Psoas muscle (tissue), 8 donors: ENCODE results near the gene HPCAL1. TPM values are rescaled to one million over a fixed set of nuclear protein-coding genes. Genes with fewer than 3 reads are reported as not detected.

ENCODE experiments used
- ATAC-seq, 4 donors: fragments of 200-7000 bp; cut with Tn5 transposase; one replicate each; pipeline ENCODE4 v1.9.1; 2020; ENCODE audit warnings: moderate library complexity in 3 of 4, mild to moderate bottlenecking in 2 of 4
- DNase-seq, 2 donors: peaks; one replicate each; pipeline ENCODE4 v3.0.0-alpha.2; 2020
- H3K27ac ChIP-seq: fragments of 200-600 bp; one replicate; pipeline ENCODE4 v1.8.0; 2022
- H3K27me3 ChIP-seq, 3 donors: fragments of 200-600 bp in 1 of 3; one replicate each; pipeline versions ENCODE4 v1.6.1 to v1.8.0; 2013 to 2022; ENCODE audit warnings: low read length in 2 of 3, mild to moderate bottlenecking in 2 of 3, moderate library complexity in 1 of 3; ENCODE audit not compliant: insufficient read depth in 3 of 3
- H3K36me3 ChIP-seq, 2 donors: fragments of 200-600 bp in 1 of 2; one replicate each; pipeline versions ENCODE4 v1.6.1 to v1.8.0; 2013 to 2022; ENCODE audit warnings: low read depth in 1 of 2, mild to moderate bottlenecking in 1 of 2, moderate library complexity in 1 of 2; ENCODE audit not compliant: insufficient read depth in 1 of 2
- H3K4me1 ChIP-seq: fragments of 200-600 bp; one replicate; pipeline ENCODE4 v1.8.0; 2022
- H3K4me3 ChIP-seq: fragments of 200-600 bp; one replicate; pipeline ENCODE4 v1.8.0; 2022; ENCODE audit warnings: mild to moderate bottlenecking
- H3K9me3 ChIP-seq: fragments of 200-600 bp; one replicate; pipeline ENCODE4 v1.8.0; 2022
- WGBS, 3 donors: extraction: QIAGEN DNeasy Blood & Tissue Kit; methylation state at CpG; one replicate each; pipeline versions ENCODE4 v1.1.6 to v1.1.7; 2013; 5-methylcytosine and 5-hydroxymethylcytosine counted together
- intact Hi-C, 2 donors: fragments of 100-400 bp; cut with DNase I; formaldehyde crosslinking; loops; one replicate each; pipeline versions ENCODE4 v1.11.0 to v1.14.2; 2022
- polyA plus RNA-seq, 3 donors: library from polyadenylated mRNA; stranded (reverse); fragments of 200-250 nt; gene quantifications; one replicate each; pipeline ENCODE4 v1.2.3, GENCODE V29; 2013
- total RNA-seq, 4 donors: library from RNA; stranded (reverse); fragmentation: NEBNext Ultra II Directional in 2 of 4; extraction: Animal tissue kit (Norgen Biotek cat#: 25700) in 2 of 4; gene quantifications; one replicate each; pipeline versions ENCODE4 v1.2.1 to v1.2.4, GENCODE V29; 2021 to 2023
- TF ChIP-seq, protein P1 (sequence below): fragments of 200-600 bp; IDR thresholded peaks from one replicate; pipeline ENCODE4 v1.8.0; 2022; ENCODE audit warnings: antibody characterized with exemption
- donor health status: healthy with polysubstance abuse.
- donor health status: DM: no; HTN: no; CAD: no; lungs with moderate emphysema.
- donor health status: Bipolar disorder and iron deficiency.
- donor health status: healthy.
- donor health status: DM: yes; HTN: yes; CAD: no.
- donor health status: DM: no; HTN: no; CAD: no.
- donor health status: DM: no; HTN: no; CAD: no.
- donor health status: DM: yes; HTN: yes; CAD: no.

HPCAL1 gene
- total and polyA plus RNA-seq, 7 donors, result 16.1 to 182 (median 33.4) TPM

DNA sequence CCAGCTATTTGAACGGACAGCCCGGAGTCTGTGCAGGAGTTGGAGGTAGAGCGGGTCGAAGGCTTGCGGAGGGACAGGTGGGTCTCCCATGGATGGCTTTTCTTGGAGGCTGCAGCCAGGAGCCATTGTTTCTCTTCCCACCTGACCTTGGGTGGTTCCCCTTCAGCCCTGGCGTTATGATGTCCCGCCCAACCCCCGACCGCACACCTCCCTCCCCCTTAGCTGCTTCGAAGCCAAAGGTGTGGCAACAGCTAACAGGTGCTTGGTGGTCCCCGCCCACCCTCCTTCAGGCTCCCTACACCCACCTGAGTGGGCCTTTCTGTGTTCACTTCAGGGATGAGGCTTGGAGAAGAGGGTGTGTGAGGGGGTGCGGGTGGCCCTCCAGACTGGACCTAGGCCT is 62.7 kb downstream of the HPCAL1 start:
- no peaks in the 10 kb centered on the region for H3K4me1 ChIP-seq

DNA sequence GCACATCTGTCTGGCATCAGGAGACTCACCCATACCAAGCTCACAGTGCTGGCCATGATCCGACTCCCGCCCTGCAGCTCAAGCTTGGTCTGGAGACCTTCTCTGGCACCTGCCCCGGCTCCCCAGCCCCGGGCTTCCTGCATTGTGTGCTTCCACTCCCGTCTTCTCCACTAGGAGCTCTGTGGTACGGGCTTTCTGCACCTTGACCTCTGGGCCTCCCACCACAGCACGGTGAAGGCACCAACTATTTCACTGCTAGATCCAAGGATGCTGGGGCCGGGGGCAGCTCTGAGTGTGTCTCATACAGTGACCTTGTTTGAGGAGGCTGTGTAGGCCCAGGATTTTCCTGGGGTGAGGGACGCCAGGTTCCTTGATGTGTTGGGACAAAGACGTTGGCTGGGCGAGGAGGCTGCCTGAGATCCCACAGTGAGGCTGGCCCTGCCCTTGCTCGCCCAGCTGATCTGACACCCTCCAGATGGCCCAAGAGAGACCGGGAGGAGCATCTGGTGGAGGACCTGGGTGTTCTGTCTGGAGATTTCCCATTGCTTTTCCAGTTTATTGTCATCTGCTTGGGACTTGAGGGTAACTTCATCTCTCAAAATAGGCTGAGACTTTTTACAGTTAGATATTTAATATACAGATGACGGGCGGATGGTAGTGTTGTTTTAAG is 64.0 kb downstream of the HPCAL1 start:
- no peaks in the 10 kb centered on the region for H3K4me1 ChIP-seq
- 81 to 83% (median 83%) methylated on average over 15 of the region's 15 CpGs for WGBS, 3 donors
- no peaks in the 10 kb centered on the region for H3K9me3 ChIP-seq
- no peaks in the 10 kb centered on the region for H3K36me3 ChIP-seq
- DNase-seq (peak in 1 of 2 donors; percentile 33), ATAC-seq (no peak)
- H3K27me3 ChIP-seq, result no peaks in the 10 kb centered on the region
- TF ChIP-seq, protein P1, sequence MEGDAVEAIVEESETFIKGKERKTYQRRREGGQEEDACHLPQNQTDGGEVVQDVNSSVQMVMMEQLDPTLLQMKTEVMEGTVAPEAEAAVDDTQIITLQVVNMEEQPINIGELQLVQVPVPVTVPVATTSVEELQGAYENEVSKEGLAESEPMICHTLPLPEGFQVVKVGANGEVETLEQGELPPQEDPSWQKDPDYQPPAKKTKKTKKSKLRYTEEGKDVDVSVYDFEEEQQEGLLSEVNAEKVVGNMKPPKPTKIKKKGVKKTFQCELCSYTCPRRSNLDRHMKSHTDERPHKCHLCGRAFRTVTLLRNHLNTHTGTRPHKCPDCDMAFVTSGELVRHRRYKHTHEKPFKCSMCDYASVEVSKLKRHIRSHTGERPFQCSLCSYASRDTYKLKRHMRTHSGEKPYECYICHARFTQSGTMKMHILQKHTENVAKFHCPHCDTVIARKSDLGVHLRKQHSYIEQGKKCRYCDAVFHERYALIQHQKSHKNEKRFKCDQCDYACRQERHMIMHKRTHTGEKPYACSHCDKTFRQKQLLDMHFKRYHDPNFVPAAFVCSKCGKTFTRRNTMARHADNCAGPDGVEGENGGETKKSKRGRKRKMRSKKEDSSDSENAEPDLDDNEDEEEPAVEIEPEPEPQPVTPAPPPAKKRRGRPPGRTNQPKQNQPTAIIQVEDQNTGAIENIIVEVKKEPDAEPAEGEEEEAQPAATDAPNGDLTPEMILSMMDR, result no peak
- intact Hi-C loops, result no loop called here
- H3K27ac ChIP-seq, result no peak overlapping the region
- H3K4me3 ChIP-seq, result no peak overlapping the region

More for the DNA sequence above, 62.7 kb downstream of the HPCAL1 start:
- Histone ChIP-seq H3K27ac (no peak overlapping the region), H3K27me3 (no peaks in the 10 kb centered on the region), H3K36me3 (no peaks in the 10 kb centered on the region), H3K9me3 (no peaks in the 10 kb centered on the region), H3K4me3 (no peak overlapping the region)
- ATAC-seq, result no peak
- TF ChIP-seq, protein P1, result no peak
- intact Hi-C loops, result no loop called here
- no peak for DNase-seq
- 92 to 94% (median 93%) methylated on average over 10 to 12 of the region's 12 CpGs for WGBS, 3 donors

DNA sequence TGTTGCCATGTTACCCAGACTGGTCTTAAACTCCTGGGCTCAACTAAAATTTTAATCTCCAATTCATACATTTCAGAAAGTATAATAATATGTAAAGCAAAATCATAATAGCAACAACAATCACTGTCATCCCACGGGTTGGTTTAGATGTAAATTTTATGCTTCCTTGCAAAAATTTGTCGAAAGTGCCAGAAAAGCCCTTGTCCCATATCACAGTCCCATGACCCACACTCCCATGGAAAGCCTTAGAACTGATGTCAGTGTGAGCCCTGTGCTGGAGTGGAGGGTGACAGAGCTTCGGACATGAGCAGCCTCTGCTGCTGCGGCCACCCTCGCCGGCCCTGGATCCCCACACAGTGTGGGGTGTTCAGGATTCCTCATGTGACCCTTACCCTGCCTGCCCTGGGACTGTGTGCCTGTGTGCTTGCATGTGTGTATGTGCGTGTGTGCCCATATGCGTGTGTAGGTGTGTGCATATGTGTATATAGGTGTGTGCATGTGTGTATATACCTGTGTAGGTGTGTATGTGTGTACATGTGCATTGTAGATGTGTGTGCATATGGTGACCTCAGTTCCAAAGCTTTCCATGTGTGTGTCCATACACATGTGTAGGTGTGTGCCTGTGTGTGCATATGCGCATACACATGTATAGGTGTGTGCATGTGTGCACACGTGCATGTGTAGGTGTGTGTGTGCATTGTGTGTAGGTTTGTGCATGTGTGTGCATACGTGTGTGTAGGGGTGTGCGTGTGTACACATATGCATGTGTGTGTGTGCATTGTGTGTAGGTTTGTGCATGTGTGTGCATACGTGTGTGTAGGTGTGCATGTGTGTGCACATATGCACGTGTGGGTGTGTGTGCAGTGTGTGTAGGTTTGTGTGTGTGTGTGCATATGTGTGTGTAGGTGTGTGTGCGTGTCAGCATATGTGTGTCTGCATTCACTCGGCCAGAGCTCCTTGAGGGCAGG is 65.1 kb downstream of the HPCAL1 start:
- 88 to 93% (median 91%) methylated on average over 16 of the region's 16 CpGs for WGBS, 3 donors
- ATAC-seq (no peak), DNase-seq (no peak)
- H3K4me1 ChIP-seq, result no peaks in the 10 kb centered on the region
- H3K4me3 ChIP-seq, result no peak overlapping the region
- no peaks in the 10 kb centered on the region for H3K9me3 ChIP-seq
- intact Hi-C loops, result no loop called here
- no peaks in the 10 kb centered on the region for H3K36me3 ChIP-seq
- TF ChIP-seq, protein P1, result no peak
- H3K27ac ChIP-seq, result no peak overlapping the region
- no peaks in the 10 kb centered on the region for H3K27me3 ChIP-seq

DNA sequence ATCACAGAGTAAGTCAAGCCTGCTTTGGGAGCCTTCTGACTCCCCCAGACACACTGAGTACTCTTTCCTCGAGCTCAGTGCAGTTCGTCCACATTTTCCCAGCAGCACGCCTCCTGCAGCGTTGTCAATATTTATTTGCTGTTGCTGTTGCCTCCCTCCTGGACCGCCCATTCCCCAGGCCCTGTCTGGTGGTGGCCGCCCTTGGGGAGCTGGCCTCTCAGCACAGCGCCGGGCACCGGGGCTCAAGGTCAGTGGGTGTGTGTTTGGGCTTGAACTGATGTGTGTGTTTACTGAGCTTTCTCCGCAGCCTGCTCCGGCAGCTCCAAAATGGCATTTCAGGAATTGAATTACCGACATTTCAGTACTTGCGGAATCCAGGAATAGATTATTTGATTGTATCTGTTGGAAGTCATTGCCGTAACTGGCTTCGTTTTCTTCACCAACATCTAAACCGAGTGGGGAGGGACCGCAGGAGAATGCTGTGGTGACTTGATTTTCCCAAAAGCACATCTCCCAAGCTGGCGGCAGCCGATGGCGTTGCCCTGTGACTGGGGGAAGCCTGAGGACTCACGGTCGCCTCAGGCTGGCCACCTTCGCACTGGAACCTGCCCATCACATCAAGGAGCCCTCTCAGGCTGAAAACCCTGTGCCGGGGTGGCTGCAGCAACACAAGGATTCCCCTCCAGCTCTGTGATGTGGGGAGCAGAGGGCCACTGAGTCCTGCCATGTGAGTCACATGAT is 66.0 kb downstream of the HPCAL1 start:
- no peaks in the 10 kb centered on the region for H3K9me3 ChIP-seq
- no peaks in the 10 kb centered on the region for H3K4me1 ChIP-seq
- no peak for ATAC-seq
- TF ChIP-seq, protein P1, result no peak
- WGBS, 3 donors, result 90 to 93% (median 91%) methylated on average over 23 to 24 of the region's 24 CpGs
- no peaks in the 10 kb centered on the region for H3K36me3 ChIP-seq
- intact Hi-C loops, result no loop called here
- no peak overlapping the region for H3K4me3 ChIP-seq
- no peaks in the 10 kb centered on the region for H3K27me3 ChIP-seq
- no peak overlapping the region for H3K27ac ChIP-seq
- DNase-seq, result peak in 1 of 2 donors; percentile 33
